ENCODE results near the gene SCIN.
"Not testable (repeated sequence)": the region's sequence is repeated elsewhere in the genome, so short reads cannot be mapped to it uniquely, and the experiment has no call there.

SCIN gene

DNA sequence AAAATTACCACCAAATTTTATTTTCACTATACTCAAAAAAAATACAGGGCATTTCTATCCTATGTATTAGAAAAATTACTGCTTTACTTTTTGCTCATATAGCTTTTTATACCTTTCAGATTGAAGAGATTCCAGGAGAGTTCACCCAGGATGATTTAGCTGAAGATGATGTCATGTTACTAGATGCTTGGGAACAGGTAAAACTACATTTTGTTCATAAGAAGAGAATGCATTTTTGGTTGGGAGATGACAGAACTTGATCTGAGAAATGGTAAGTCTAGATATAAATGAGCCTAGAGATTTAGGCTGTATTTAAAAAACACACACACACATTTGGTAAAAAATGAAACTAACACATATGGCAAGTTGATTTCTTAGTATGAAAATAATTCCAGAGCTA, 78.8 kb downstream of the SCIN start:
- DNase-seq, result no peak

DNA sequence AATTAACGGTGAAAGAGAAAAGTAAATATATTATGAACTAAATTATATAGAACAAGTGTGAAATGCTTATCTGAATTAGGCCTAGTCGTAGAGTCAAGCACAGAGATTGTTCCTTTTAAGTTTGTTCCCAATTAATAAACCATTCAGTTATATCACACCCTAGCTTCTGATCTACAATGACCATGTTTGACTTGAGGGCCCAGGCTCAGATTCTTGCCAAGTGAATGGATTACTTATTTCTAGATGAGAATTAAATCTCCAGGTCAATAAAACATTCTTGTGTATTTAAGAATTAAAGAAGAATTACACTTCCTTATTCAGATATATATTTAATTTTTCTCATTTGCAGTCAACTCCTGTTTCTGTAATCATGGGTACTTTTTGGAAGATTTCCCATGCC, 79.6 kb downstream of the SCIN start:
- no peak for DNase-seq

DNA sequence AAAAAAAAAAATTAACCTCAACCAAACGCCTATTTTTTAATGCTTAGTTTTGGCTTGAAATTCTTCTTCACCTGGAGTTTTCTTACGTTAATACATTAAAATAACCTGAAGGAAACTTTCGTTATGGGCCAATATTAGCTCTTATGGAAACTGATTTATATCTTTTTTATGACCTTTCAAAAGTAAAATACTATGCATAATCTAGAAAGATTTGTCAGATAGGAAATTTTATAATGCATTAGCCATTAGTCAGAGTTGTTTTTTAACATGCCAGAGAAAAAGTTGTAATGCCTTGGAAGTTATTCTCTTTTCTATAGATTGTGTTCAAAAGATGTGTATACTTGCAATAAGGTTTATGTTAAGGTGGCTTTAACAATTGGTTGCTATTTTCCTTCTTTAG, 82.6 kb downstream of the SCIN start:
- no peak for DNase-seq

DNA sequence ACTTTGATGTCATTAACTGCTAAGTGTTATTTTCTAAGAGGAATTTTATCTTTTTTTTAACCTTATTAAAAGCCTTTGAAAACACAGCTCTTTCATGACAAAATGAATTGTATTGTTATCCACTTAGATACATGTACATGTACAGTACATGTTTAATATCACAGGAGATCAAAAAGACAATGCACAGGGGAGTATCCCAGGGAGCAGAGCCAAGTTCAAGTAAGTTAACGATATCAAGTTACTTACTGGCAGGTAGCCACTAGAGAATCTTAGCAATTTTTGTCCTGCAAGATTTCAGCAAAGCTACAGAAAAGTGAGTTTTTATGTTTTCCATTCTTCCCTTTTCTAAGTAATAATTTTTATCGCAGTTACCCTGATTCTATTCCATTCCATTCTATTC, 83.0 kb downstream of the SCIN start:
- DNase-seq, result no peak

DNA sequence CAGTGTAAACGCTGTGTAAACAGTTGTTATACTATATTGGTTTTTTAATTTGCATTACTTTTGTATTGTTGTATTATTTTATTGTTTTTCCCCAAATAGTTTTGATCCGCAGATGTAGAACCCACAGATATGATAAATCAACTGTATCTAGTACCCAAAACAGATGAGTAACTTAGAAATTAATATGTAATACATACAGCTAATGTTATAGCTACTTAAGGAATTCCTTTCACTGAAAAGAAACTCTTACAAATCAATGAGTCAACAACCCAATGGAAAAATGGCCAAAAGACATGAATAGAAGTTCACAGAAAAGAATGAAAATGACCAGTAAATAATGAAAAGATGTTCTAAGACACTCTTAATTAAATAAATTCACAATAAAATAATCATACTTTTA, 84.6 kb downstream of the SCIN start:
- DNase-seq, result no peak

DNA sequence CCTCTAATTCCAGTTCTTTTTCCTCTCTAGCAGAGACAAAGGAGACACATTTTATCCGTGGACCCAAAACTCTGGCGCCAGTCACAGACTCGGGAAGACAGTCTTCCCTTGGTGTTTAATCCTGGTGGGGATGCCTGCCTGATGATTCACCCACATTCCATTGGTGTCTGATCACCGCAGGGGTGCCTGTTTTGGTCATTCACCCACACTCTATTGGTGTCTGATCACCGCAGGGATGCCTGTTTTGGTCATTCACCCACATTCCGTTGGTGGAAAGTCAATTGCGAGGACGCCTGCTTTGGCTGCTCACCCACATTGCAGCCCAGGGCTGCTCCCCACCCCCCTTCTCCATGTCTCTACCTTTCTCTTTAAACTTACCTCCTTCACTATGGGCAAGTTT, 89.9 kb downstream of the SCIN start:
- not testable (repeated sequence) for DNase-seq

DNA sequence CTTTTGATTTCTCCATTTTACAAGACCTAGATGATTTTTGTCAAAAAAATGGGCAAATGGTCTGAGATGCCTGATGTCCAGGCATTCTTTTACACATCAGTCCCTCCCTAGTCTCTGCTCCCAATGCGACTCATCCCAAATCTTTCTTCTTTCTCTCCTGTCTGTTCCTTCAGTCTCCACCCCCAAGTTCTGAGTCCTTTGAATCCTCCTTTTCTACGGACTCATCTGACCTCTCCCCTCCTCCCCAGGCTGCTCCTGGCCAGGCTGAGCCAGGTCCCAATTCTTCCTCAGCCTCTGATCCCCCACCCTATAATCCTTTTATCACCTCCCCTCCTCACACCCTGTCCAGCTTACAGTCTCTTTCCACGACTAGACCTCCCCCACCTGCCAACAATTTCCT, 90.5 kb downstream of the SCIN start:
- not testable (repeated sequence) for DNase-seq

DNA sequence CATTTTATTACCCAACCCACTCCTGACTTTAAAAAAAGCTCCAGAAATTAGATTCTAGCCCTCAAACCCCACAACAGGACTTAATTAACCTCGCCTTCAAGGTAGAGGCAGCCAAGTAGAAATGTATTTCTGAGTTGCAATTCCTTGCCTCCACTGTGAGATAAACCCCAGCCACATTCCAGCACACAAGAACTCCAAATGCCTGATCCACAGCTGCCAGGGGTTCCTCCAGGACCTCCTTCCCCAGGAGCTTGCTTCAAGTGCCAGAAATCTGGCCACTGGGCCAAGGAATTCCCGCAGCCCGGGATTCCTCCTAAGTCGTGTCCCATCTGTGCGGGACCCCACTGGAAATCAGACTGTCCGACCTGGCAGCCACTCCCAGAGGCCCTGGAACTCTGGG, 91.1 kb downstream of the SCIN start:
- no peak for DNase-seq

DNA sequence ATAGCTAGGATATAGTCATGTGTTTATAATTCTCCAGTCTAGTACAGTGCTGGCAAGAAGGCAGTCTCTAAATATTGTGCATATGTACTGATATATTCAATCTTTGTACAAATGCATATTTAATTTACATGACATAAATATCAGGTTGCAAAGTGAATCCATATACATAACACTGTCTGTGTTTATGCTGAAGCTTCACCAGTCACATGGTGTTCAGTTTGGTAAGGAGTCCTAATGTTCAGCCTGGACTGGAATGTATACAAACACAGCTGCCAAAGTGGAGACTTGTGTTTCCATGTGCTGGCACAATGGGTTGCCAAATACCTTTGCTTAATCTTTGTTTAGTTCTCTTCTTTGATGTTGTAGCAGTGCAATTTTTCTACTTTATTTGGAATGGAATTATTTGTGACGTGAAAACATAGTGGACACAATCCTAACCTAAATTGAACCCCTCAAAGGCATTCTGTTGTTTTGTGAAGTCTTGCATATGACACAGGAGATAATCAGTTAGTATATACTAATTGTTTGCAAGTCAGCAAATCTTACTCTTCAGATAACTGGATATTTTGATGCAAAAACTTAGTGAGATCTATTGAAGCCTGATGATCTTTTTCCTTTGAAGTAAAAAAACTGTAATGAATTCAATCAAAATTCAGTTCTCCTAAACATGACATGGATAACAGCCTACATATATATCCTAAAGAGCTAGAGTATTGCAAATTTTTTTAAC, 99.6 kb downstream of the SCIN start:
- peak; percentile 1 for DNase-seq

DNA sequence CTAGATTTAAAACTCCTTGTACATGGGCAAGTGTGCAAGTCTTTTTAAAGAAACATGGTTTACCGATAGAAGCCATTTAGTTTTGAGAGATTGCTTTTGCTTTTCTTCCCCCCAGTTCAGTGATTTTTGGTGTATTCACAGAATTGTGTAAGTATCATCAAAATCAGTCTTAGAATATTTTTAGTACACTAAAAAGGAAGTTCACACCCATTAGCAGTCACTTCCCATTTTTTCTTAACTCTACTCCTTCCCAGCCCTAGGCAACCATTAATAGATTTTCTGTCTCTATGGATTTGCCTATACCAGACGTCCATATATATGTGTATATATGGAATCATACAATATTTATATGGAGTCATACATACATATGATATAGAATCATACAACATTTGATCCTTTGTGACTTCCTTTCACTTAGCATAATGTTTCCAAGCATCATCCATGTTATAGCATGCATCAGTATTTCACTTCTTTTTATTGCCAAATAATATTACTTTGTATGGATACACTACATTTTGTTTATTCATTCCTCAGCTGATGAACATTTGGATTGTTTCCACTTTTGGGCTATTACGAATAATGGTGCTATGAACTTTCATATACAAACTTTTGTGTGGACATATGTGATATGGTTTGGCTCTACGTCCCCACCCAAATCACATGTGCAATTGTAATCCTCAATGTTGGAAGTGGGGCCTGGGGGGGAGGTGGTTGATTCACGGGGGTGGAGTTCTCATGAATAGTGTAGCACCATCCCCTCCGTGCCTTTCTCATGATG, 100.4 kb downstream of the SCIN start:
- no peak for DNase-seq

DNA sequence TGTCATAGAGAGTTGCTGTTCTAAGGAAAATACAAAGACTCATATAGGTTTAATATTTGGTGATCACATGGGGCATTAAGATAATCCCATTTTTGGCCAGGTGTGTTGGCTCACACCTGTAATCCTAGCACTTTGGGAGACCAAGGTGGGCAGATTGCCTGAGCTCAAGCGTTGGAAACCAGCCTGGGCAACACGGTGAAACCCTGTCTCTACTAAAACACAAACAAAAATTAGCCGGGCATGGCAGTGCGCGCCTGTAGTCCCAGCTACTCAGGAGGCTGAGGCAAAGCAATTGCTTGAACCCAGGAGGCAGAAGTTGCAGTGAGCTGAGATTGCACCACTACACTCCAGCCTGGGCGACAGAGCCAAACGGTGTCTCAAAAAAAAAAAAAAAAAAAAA, 102.9 kb downstream of the SCIN start:
- DNase-seq, result not testable (repeated sequence)

DNA sequence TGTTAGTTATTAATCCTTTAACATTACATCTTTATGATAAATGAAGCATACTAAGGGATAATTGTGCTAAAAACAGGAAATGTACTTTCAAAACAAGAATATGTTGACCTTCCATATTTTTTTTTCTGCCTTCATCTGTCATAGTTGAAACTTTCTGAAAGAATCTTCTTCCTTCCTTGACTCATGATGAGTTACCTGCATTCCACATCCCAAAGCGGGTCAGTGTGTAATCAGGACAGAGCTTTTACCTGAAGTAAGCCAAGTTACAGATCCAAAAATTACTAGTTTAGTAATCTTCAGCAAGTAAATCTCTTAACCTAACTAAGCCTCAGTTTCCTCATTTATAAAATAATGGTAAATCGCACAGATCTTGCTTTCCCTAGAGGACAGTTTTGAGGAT, 103.5 kb downstream of the SCIN start:
- DNase-seq, result no peak

DNA sequence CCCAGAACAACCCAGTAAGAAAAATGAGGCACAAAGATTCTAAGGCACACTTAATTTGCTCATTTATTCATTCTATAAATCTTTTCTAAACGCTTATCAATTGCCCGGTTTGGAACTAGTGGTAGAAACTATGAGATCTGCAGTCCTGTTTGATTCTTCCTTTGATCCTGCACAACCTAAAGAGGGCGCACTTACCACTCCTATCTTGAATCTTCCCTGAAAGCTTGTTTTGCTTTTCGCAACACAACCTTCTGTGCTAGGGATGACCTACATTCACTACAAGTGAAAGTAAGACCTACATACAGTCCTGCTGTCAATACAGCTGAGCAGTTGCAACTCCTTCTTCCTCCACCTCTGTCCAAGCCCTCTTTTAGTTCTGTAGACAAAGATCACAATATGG, 104.3 kb downstream of the SCIN start:
- DNase-seq, result no peak

DNA sequence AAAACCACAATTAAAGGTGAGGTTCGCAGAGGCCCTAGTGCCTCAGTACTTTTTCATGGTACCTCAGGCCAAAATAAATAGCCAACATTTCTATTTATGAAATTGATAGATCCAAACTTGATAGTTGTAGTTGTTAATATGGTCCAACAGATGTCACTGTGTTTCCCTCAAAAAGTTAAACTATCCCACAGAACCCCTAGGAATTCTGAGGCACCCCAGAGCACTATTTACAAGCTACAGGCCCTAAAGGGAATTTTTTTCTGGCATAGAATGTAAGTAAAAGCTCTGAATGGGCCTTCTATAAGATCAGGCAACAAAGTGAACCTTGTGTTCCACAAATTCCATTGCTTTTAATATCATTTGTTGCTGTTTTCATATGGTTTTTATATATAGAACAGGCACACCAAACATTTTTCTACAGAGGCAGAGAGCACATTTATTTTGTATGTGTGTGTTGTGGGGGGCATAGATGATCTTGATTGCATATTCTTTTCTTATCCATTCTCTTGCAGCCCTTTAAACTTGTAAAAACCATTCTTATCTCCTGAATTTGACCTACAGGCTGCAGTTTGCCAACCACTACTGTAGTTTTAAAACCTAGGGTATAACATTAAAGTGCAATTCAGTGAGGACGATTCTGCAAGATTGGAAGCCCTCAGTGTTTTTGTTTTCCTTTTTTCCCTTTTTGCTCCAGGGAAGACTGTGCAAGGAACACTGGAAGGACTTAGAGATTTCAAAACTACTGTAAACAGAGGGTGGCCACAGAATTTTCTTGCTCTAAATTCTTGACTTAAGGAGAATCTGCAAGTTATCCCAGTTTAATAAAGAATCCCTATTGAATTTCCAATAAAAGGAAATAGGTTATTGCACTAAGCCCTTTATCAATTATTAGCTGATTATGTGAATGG, 113.4 kb downstream of the SCIN start:
- DNase-seq, result no peak

DNA sequence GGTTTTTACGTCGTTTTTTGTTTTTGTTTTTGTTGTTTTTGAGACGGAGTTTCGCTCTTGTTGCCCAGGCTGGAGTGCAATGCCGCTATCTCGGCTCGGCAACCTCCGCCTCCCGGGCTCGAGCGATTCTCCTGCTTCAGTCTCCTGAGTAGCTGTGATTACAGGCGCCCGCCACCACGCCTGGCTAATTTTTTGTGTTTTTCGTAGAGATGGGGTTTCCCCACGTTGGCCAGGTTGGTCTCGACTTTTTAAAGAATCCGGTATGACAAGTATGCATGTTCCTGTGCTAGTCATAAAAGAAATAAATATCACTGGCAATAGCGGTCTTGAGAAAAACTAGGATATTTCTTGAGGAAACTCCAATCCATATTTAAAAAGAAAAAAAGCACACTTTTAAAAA, 114.2 kb downstream of the SCIN start:
- DNase-seq, result no peak

DNA sequence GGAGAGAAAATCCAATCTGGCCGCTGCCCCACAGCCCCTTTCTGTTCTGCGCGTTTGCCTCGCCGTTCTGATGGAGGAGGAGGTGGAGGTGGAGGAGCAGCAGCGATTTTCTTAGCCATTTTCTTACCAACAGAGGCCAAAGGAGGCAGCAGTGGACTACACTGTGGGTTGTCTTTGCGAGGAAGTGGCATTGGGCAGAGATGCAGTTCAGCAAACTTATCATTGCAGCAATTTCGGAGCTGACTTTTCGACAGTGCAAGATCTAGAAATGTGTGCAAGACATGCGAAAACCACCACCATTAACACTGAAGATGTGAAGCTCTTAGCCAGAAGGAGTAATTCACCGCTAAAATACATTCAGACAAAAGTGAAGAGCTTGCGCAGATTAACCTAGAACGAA, 115.0 kb downstream of the SCIN start:
- DNase-seq, result no peak

DNA sequence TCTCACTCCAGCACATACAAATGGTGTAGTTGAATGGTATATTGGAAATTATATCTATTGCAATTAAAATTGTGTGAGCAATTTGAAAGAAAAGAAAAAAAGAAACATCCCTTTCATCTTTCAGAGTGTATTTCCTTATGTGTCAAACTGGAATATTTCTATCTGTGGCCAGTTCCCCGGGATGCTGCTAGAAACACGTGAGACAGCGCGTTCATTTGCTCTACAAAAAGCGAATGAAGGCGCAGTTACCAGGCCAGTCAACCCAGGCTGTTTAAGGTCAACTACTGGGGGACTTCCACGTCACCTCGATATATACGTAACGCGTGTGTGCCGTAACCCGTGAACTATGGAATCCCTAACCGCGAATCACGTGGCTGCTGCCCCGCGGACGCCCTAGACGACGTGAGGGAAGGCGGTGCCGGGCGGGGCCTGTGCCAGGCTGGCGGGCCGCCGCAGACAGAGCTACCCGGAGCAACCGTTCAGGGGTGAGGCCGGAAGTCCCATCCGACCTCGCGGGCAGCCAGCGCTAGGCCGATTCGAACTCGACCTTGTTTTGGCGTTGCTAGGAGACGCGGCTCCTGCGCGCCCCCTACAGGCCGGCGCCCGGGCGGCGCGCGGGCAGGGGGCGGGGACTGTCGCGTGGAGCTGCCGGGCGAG, 115.8 kb downstream of the SCIN start:
- DNase-seq, result peak; percentile 88

DNA sequence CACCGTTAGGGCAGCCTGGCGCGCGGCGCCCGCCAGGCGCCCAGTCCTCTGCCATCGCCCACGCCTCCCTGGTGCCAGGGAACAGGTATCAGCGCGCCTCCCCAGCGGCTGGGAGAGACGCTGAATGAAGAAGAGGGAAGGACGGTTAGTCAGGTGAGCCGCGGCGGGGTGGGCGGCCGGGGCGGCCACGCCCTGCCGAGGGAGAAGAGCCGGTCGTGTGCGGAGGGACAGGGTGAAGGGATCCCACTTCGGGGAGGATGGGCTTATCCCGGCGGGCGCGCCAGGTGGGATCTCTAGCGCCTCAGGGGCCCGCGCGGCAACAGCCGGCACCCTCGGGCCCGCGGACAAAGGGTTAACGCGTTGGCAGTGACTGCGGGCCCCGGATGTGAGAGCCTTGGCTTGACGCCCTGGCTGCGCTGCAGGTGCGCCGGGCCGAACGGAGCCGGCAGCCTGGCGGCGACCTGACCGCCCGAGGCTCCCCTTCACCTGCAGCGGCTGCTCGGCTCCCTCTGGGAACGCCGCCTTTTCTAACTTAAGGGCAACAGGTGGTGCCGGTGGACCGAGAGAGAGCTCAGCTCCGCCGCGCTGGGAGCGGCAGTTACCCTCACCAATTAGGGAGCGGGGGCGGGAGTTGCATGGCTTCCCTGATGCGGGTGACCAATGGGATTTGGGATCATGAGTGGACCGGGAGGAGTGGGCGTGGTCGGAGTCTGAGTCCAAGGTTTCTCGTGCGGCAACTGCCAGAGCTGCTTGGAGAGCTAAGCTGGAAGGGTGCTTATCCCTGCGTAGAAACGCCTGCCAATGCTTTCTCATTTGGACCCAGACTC, 116.6 kb downstream of the SCIN start, which contains the start of gene ARL4A:
Gene ARL4A (plus strand): TSS at position 743 of the 827 bp plus-strand sequence. CDS start 622 bp downstream, outside the sequence.
- peak; percentile 99 for DNase-seq

DNA sequence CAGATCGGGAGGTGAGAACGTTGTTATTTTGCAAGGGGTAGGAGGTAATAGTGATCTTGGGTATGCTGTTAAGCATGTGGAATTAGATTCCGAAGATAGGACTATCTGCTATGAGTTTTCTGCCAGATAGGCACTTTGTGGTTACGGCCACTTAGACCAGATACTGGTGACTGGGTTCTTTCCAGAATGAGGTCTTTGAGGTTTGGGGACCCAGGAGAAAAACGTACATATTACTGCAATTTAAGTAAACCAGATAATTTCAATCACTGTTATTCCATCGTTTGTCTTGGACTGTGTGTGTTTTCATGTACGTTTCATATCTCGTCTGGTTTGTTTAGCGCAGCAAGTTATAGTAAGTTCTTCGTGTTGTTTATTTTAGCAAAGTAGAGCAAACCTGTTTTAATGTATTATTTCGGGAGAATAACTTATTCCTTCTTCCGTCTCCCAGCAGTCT, 117.2 kb downstream of the SCIN start:
- DNase-seq, result no peak

DNA sequence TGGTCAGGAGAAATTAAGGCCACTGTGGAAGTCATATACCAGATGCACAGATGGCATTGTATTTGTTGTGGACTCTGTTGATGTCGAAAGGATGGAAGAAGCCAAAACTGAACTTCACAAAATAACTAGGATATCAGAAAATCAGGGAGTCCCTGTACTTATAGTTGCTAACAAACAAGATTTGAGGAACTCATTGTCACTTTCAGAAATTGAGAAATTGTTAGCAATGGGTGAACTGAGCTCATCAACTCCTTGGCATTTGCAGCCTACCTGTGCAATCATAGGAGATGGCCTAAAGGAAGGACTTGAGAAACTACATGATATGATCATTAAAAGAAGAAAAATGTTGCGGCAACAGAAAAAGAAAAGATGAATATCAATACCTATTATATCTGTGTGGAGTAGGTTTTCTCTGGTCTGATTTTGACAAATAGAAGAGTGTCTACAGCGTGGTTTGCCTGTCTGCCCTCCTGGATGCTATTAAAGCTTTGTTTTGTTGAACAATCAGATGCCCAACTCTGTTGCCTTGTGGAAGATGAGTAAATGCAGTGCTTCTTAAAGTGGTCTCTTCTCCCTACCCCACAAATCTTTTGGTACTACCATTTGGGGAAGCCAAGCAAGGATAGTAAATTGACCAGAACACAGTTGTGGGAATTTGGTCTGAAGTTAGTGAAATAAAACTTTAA, 118.1 kb downstream of the SCIN start:
- not testable (repeated sequence) for DNase-seq

DNA sequence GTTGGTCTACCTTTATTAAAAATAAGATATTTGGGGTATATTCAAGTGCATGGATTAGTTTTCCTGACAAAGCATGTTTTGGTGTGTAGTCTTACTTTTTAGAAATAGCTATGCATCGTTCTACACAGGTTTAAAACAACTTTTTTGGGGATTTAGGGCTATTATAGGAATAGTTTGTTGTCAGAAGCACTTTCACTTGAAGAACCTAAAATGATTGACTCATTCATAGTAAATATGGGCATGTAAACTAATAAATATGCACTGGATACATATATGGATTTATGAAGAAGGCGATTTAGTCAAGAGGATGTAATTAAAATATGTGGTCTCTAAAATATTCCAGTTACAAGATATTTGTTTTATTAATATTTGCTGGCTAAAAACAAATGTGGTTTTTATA, 118.9 kb downstream of the SCIN start:
- no peak for DNase-seq

Data from NCI-H510A (cell line).